Measurements from ENCODE around the gene FBRSL1. TPM values are rescaled to one million over a fixed set of nuclear protein-coding genes. Genes with fewer than 3 reads are reported as not detected.

FBRSL1 gene
- total RNA-seq, 1 experiment from 2014 or later = 124 TPM

GRCh38 chr12:132481771-132482745, 7.9 kb upstream of the FBRSL1 start:
- intact Hi-C loops (cut with micrococcal nuclease) = no loop called here
- TF ChIP-seq ATF3 (IDR thresholded peaks at IDR 0.05) (no peak), JUND (IDR thresholded peaks at IDR 0.05) (no peak), ELF1 (IDR thresholded peaks at IDR 0.05; ENCODE audit: borderline replicate concordance, low read depth) (no peak), CEBPB (IDR thresholded peaks at IDR 0.05; ENCODE audit: low read depth) (no peak), EZH2 (IDR thresholded peaks at IDR 0.05) (no peak), POLR2AphosphoS5 (IDR thresholded peaks at IDR 0.05; ENCODE audit: low read depth, low read length) (no peak), ZBTB33 (IDR thresholded peaks at IDR 0.05; ENCODE audit: extremely low read depth, insufficient replicate concordance, low read length) (no peak), FOSL1 (IDR thresholded peaks at IDR 0.05; ENCODE audit: low read depth) (no peak), EZH2phosphoT487 (IDR thresholded peaks at IDR 0.05; ENCODE audit: borderline replicate concordance) (no peak), YY1 (IDR thresholded peaks at IDR 0.05; ENCODE audit: extremely low read depth, insufficient replicate concordance, low read depth, low read length) (no peak), CBX3 (IDR thresholded peaks at IDR 0.05; ENCODE audit: low read depth) (no peak), SP1 (IDR thresholded peaks at IDR 0.05; ENCODE audit: low read depth) (no peak), CTCF (IDR thresholded peaks at IDR 0.05 in 2 of 3, conservative IDR thresholded peaks at IDR 0.05 in 1 of 3; ENCODE audit: borderline replicate concordance in 1 of 3, insufficient read depth in 1 of 3, low read depth in 2 of 3, low read length in 2 of 3) (no peak), SIN3A (IDR thresholded peaks at IDR 0.05; ENCODE audit: low read depth) (no peak), TCF7L2 (IDR thresholded peaks at IDR 0.05; ENCODE audit: borderline replicate concordance, extremely low read depth, insufficient read depth, insufficient read length) (no peak)
- RAD21 ChIA-PET (ENCODE audit: low non-redundant PET in 1 of 2, low total read pairs in 2 of 2, uncharacterized antibody in 2 of 2, unreplicated experiment in 2 of 2) = no interaction called here
- H3K27ac ChIP-seq (ENCODE audit: low read depth, low read length) = no peak overlapping the region
- POLR2A ChIA-PET = no interaction called here
- H4K20me1 ChIP-seq (ENCODE audit: insufficient read depth) = no peaks in the 10 kb centered on the region
- no peaks in the 10 kb centered on the region for H3K36me3 ChIP-seq (ENCODE audit: control insufficient read depth in 1 of 2, insufficient read depth in 2 of 2, low read length in 2 of 2)
- no peak overlapping the region for H3K9ac ChIP-seq (ENCODE audit: low read length)
- no peaks in the 10 kb centered on the region for H3K4me1 ChIP-seq (ENCODE audit: control insufficient read depth in 1 of 2, insufficient read depth in 2 of 2, low read length in 2 of 2)
- H3K9me2 ChIP-seq (ENCODE audit: insufficient read depth) = no peaks in the 10 kb centered on the region
- no peaks in the 10 kb centered on the region for H3K27me3 ChIP-seq (ENCODE audit: insufficient read depth, low read length)
- DNase-seq (ENCODE audit: low read depth, low spot score) = no peak
- H3K4me2 ChIP-seq (ENCODE audit: low read length) = no peak overlapping the region
- H3K9me3 ChIP-seq (ENCODE audit: control insufficient read depth in 1 of 2, insufficient read depth in 1 of 2, low read depth in 1 of 2, low read length in 2 of 2) = no peaks in the 10 kb centered on the region
- no peak overlapping the region for H3K4me3 ChIP-seq (replicated peaks in 1 of 2; ENCODE audit: low read depth in 1 of 2, low read length in 2 of 2)
- no peak overlapping the region for H2AFZ ChIP-seq (ENCODE audit: low read depth, low read length, poor library complexity, severe bottlenecking)
- BruUV-seq (replicated peaks) = no TSS peak
- no peak for ATAC-seq
- CTCF ChIA-PET = no interaction called here
- no peaks in the 10 kb centered on the region for H3K79me2 ChIP-seq (ENCODE audit: insufficient read depth, low read length)
